ENCODE results near the gene DCTN3.

Gene DCTN3

GRCh38 chr9:34606905-34607304, 13.4 kb downstream of the DCTN3 start:
- Histone ChIP-seq H3K27me3 (ENCODE audit: insufficient read depth, poor library complexity, severe bottlenecking) (no peaks in the 10 kb centered on the region), H3K4me3 (replicated peaks; ENCODE audit: insufficient read depth, low read length) (no peak overlapping the region), H3K27ac (replicated peaks) (no peak overlapping the region)
- TF ChIP-seq GABPA (IDR thresholded peaks at IDR 0.05; ENCODE audit: low read depth) (no peak), REST (IDR thresholded peaks at IDR 0.05; ENCODE audit: insufficient replicate concordance, low read depth) (no peak), POLR2AphosphoS5 (IDR thresholded peaks at IDR 0.05; ENCODE audit: low read depth) (no peak), SPI1 (IDR thresholded peaks at IDR 0.05; ENCODE audit: borderline replicate concordance, low read depth) (no peak)
- TF ChIP-seq, protein P1, sequence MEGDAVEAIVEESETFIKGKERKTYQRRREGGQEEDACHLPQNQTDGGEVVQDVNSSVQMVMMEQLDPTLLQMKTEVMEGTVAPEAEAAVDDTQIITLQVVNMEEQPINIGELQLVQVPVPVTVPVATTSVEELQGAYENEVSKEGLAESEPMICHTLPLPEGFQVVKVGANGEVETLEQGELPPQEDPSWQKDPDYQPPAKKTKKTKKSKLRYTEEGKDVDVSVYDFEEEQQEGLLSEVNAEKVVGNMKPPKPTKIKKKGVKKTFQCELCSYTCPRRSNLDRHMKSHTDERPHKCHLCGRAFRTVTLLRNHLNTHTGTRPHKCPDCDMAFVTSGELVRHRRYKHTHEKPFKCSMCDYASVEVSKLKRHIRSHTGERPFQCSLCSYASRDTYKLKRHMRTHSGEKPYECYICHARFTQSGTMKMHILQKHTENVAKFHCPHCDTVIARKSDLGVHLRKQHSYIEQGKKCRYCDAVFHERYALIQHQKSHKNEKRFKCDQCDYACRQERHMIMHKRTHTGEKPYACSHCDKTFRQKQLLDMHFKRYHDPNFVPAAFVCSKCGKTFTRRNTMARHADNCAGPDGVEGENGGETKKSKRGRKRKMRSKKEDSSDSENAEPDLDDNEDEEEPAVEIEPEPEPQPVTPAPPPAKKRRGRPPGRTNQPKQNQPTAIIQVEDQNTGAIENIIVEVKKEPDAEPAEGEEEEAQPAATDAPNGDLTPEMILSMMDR (IDR thresholded peaks at IDR 0.05; ENCODE audit: insufficient read depth, low read length), result no peak
- DNase-seq (ENCODE audit: low read depth in 1 of 2, low spot score in 1 of 2), result no peak

GRCh38 chr9:34606190-34606589, 14.1 kb downstream of the DCTN3 start:
- no peak overlapping the region for H3K4me3 ChIP-seq (replicated peaks; ENCODE audit: insufficient read depth, low read length)
- DNase-seq (ENCODE audit: low read depth in 1 of 2, low spot score in 1 of 2), result no peak
- no peak overlapping the region for H3K27ac ChIP-seq (replicated peaks)
- TF ChIP-seq REST (IDR thresholded peaks at IDR 0.05; ENCODE audit: insufficient replicate concordance, low read depth) (no peak), POLR2AphosphoS5 (IDR thresholded peaks at IDR 0.05; ENCODE audit: low read depth) (no peak), GABPA (IDR thresholded peaks at IDR 0.05; ENCODE audit: low read depth) (no peak), SPI1 (IDR thresholded peaks at IDR 0.05; ENCODE audit: borderline replicate concordance, low read depth) (no peak)
- TF ChIP-seq, protein P1 (IDR thresholded peaks at IDR 0.05; ENCODE audit: insufficient read depth, low read length), result no peak
- no peaks in the 10 kb centered on the region for H3K27me3 ChIP-seq (ENCODE audit: insufficient read depth, poor library complexity, severe bottlenecking)

DNA sequence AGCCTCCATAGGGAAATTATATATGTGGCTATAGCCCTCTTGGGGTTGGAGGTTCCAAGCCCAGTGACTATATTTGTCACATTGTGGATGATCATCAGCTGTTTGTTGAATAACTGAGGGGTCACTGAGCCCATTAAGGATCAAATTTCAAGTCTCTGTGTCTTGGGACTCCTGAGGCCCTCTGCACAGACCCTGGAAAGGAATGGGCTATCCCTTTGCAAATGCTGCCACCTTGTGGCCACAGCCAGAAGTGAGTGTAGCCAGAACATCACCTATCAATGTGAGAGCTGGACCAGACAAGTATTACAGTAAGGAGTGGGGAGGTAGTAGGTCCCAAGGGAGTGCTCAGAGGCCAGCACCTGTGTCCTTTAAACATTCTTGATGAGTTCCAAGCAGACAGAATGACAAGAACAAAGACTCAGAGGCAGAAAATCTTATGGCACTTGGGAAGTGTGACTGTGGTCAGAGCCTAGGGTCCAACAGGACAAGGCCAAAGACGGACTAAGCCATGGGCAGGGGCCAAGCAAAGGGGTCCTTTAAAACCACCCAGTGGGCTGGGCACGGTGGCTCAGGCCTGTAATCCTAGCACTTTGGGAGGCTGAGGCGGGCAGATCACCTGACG, 16.6 kb downstream of the DCTN3 start:
- Histone ChIP-seq H3K27ac (replicated peaks) (no peak overlapping the region), H3K4me3 (replicated peaks; ENCODE audit: insufficient read depth, low read length) (no peak overlapping the region), H3K27me3 (ENCODE audit: insufficient read depth, poor library complexity, severe bottlenecking) (no peaks in the 10 kb centered on the region)
- peak in 1 of 2 experiments; percentile 67 for DNase-seq (ENCODE audit: low read depth in 1 of 2, low spot score in 1 of 2)
- TF ChIP-seq REST (IDR thresholded peaks at IDR 0.05; ENCODE audit: insufficient replicate concordance, low read depth), result no peak
- TF ChIP-seq, protein P1 (IDR thresholded peaks at IDR 0.05; ENCODE audit: insufficient read depth, low read length), result peak; percentile 96

Data from HL-60 (cell line).